Measurements from ENCODE around the gene ART5. TPM values are rescaled to one million over a fixed set of nuclear protein-coding genes. Genes with fewer than 3 reads are reported as not detected.

The ART5 gene
- total RNA-seq, 1 experiment from 2014 or later: not detected

GRCh38 chr11:3684819-3685172 lies 43.0 kb upstream of the ART5 start:
- no TSS peak for BruUV-seq (replicated peaks)
- POLR2A ChIA-PET (ENCODE audit: low non-redundant PET): interaction anchor here (0.6 kb wide), 1 partner anchor 728 kb away, joined by 3 read pairs; no protein-coding TSS in a partner anchor

GRCh38 chr11:3684129-3684818 lies 42.5 kb upstream of the ART5 start:
- no peak for DNase-seq (ENCODE audit: low spot score)
- no peaks in the 10 kb centered on the region for H3K9me3 ChIP-seq (ENCODE audit: low read depth, low read length, poor library complexity, severe bottlenecking)
- H3K27ac ChIP-seq (ENCODE audit: low read depth, low read length, poor library complexity, severe bottlenecking): no peak overlapping the region
- no peak overlapping the region for H3K4me3 ChIP-seq (ENCODE audit: low read depth, low read length, poor library complexity, severe bottlenecking)
- intact Hi-C loops (cut with micrococcal nuclease; ENCODE audit: unreplicated experiment): no loop called here
- H3K4me1 ChIP-seq (ENCODE audit: insufficient read depth, low read length, poor library complexity, severe bottlenecking): no peaks in the 10 kb centered on the region
- H3K27me3 ChIP-seq (replicated peaks; ENCODE audit: insufficient read depth, low read depth, low read length, poor library complexity): no peaks in the 10 kb centered on the region
- BruUV-seq (replicated peaks): no TSS peak
- CTCF ChIA-PET: no interaction called here
- peaks cover 71% of the 10 kb centered on the region for H3K36me3 ChIP-seq (ENCODE audit: insufficient read depth, low read length, poor library complexity, severe bottlenecking)
- POLR2A ChIA-PET (ENCODE audit: low non-redundant PET): interaction anchor here (0.6 kb wide), 1 partner anchor 727 kb away, joined by 3 read pairs; no protein-coding TSS in a partner anchor
- TF ChIP-seq EZH2 (IDR thresholded peaks at IDR 0.05; ENCODE audit: borderline replicate concordance, low read depth, low read length, poor library complexity, severe bottlenecking): no peak
- TF ChIP-seq CTCF (conservative IDR thresholded peaks at IDR 0.05; ENCODE audit: low read depth, low read length): no peak

More at GRCh38 chr11:3684819-3685172, 43.0 kb upstream of the ART5 start:
- Histone ChIP-seq H3K27ac (ENCODE audit: low read depth, low read length, poor library complexity, severe bottlenecking) (no peak overlapping the region), H3K27me3 (replicated peaks; ENCODE audit: insufficient read depth, low read depth, low read length, poor library complexity) (no peaks in the 10 kb centered on the region), H3K9me3 (ENCODE audit: low read depth, low read length, poor library complexity, severe bottlenecking) (no peaks in the 10 kb centered on the region), H3K36me3 (ENCODE audit: insufficient read depth, low read length, poor library complexity, severe bottlenecking) (peaks cover 70% of the 10 kb centered on the region), H3K4me1 (ENCODE audit: insufficient read depth, low read length, poor library complexity, severe bottlenecking) (no peaks in the 10 kb centered on the region), H3K4me3 (ENCODE audit: low read depth, low read length, poor library complexity, severe bottlenecking) (no peak overlapping the region)
- no peak for DNase-seq (ENCODE audit: low spot score)
- TF ChIP-seq CTCF (conservative IDR thresholded peaks at IDR 0.05; ENCODE audit: low read depth, low read length) (no peak), EZH2 (IDR thresholded peaks at IDR 0.05; ENCODE audit: borderline replicate concordance, low read depth, low read length, poor library complexity, severe bottlenecking) (no peak)
- intact Hi-C loops (cut with micrococcal nuclease; ENCODE audit: unreplicated experiment): no loop called here
- CTCF ChIA-PET: no interaction called here

GRCh38 chr11:3683039-3683438 lies 41.2 kb upstream of the ART5 start:
- intact Hi-C loops (cut with micrococcal nuclease; ENCODE audit: unreplicated experiment): no loop called here
- no peak overlapping the region for H3K27ac ChIP-seq (ENCODE audit: low read depth, low read length, poor library complexity, severe bottlenecking)
- ChIA-PET POLR2A (ENCODE audit: low non-redundant PET) (no interaction called here), CTCF (no interaction called here)
- H3K9me3 ChIP-seq (ENCODE audit: low read depth, low read length, poor library complexity, severe bottlenecking): no peaks in the 10 kb centered on the region
- DNase-seq (ENCODE audit: low spot score): no peak
- TF ChIP-seq CTCF (conservative IDR thresholded peaks at IDR 0.05; ENCODE audit: low read depth, low read length): no peak
- TF ChIP-seq EZH2 (IDR thresholded peaks at IDR 0.05; ENCODE audit: borderline replicate concordance, low read depth, low read length, poor library complexity, severe bottlenecking): no peak
- no TSS peak for BruUV-seq (replicated peaks)
- H3K4me3 ChIP-seq (ENCODE audit: low read depth, low read length, poor library complexity, severe bottlenecking): no peak overlapping the region
- H3K36me3 ChIP-seq (ENCODE audit: insufficient read depth, low read length, poor library complexity, severe bottlenecking): peaks cover 79% of the 10 kb centered on the region
- H3K4me1 ChIP-seq (ENCODE audit: insufficient read depth, low read length, poor library complexity, severe bottlenecking): no peaks in the 10 kb centered on the region
- H3K27me3 ChIP-seq (replicated peaks; ENCODE audit: insufficient read depth, low read depth, low read length, poor library complexity): no peaks in the 10 kb centered on the region

Measured in A673 (cell line).